Measurements from ENCODE around the gene ZNF784. TPM values are rescaled to one million over a fixed set of nuclear protein-coding genes. Genes with fewer than 3 reads are reported as not detected.

Gene ZNF784
- total and polyA plus RNA-seq, 2 of the 13 experiments (the other 11 are each of a cell fraction or from before 2014, with no cell fraction given): 4.1 to 4.2 TPM

DNA sequence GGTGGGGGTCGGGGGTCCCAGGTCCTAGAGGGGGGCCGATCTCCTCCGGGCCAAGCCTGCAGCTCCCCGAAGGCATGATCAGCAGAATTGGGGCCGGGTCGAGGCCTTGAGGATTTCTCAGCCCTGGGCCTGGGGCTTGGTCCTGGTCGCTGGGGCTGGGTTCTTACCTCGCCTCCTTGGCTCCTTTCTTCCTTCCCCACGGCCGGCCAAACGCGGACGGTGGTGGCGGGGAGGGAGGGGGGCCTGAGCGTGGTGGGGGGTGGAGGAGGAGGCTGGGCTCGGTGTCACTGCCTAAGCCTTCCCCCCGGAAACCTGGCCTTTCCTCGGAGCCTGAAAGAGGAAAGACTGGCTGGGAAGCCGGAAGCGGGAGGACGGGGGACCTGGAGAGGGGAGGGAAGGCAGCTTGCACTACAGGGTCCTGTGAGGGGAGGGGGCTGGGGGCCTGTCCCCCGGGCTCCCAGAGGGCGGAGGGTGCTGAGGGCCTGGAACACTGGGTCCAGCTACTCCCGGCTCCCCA is 43.7 kb downstream of the ZNF784 start, which contains the start of gene ZNF579 (continued):
- TF ChIP-seq, protein P1, sequence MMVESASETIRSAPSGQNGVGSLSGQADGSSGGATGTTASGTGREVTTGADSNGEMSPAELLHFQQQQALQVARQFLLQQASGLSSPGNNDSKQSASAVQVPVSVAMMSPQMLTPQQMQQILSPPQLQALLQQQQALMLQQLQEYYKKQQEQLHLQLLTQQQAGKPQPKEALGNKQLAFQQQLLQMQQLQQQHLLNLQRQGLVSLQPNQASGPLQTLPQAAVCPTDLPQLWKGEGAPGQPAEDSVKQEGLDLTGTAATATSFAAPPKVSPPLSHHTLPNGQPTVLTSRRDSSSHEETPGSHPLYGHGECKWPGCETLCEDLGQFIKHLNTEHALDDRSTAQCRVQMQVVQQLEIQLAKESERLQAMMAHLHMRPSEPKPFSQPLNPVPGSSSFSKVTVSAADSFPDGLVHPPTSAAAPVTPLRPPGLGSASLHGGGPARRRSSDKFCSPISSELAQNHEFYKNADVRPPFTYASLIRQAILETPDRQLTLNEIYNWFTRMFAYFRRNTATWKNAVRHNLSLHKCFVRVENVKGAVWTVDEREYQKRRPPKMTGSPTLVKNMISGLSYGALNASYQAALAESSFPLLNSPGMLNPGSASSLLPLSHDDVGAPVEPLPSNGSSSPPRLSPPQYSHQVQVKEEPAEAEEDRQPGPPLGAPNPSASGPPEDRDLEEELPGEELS (CRISPR knock-in tag; IDR thresholded peaks at IDR 0.05): peak; percentile 53
- TF ChIP-seq ZSCAN9 (CRISPR knock-in tag; IDR thresholded peaks at IDR 0.05; ENCODE audit: borderline replicate concordance) (no peak; the same call in 1 of the 2 replicates), ATF1 (CRISPR knock-in tag; IDR thresholded peaks at IDR 0.05) (no peak), TBL1XR1 (IDR thresholded peaks at IDR 0.05; ENCODE audit: borderline replicate concordance, low read length, partially characterized antibody) (no peak), ZNF337 (CRISPR knock-in tag; IDR thresholded peaks at IDR 0.05; ENCODE audit: borderline replicate concordance, low read depth) (no peak), ZNF569 (CRISPR knock-in tag; IDR thresholded peaks at IDR 0.05; ENCODE audit: borderline replicate concordance) (no peak), ZBTB3 (CRISPR knock-in tag; IDR thresholded peaks at IDR 0.05; ENCODE audit: borderline replicate concordance, low read depth) (no peak), ZNF724P (CRISPR knock-in tag; IDR thresholded peaks at IDR 0.05; ENCODE audit: borderline replicate concordance) (no peak), ZNF629 (CRISPR knock-in tag; conservative IDR thresholded peaks at IDR 0.05) (0 out of 2 replicates have a peak, but pooled peaks have one; percentile 12), KLF16 (CRISPR knock-in tag; IDR thresholded peaks at IDR 0.05) (peak in 1 of 2 experiments; percentile 12; a peak in 1 of 4 replicates), DMAP1 (CRISPR knock-in tag; IDR thresholded peaks at IDR 0.05) (peak; percentile 33; the same call in 1 of the 2 replicates), NFKB2 (CRISPR knock-in tag; IDR thresholded peaks at IDR 0.05; ENCODE audit: borderline replicate concordance) (no peak; the same call in 1 of the 2 replicates)
- TF ChIP-seq, protein P2, sequence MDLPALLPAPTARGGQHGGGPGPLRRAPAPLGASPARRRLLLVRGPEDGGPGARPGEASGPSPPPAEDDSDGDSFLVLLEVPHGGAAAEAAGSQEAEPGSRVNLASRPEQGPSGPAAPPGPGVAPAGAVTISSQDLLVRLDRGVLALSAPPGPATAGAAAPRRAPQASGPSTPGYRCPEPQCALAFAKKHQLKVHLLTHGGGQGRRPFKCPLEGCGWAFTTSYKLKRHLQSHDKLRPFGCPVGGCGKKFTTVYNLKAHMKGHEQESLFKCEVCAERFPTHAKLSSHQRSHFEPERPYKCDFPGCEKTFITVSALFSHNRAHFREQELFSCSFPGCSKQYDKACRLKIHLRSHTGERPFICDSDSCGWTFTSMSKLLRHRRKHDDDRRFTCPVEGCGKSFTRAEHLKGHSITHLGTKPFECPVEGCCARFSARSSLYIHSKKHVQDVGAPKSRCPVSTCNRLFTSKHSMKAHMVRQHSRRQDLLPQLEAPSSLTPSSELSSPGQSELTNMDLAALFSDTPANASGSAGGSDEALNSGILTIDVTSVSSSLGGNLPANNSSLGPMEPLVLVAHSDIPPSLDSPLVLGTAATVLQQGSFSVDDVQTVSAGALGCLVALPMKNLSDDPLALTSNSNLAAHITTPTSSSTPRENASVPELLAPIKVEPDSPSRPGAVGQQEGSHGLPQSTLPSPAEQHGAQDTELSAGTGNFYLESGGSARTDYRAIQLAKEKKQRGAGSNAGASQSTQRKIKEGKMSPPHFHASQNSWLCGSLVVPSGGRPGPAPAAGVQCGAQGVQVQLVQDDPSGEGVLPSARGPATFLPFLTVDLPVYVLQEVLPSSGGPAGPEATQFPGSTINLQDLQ (CRISPR knock-in tag; IDR thresholded peaks at IDR 0.05): no peak
- TF ChIP-seq, protein P3, sequence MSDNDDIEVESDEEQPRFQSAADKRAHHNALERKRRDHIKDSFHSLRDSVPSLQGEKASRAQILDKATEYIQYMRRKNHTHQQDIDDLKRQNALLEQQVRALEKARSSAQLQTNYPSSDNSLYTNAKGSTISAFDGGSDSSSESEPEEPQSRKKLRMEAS (IDR thresholded peaks at IDR 0.05): peak; percentile 73
- TF ChIP-seq, protein P4, sequence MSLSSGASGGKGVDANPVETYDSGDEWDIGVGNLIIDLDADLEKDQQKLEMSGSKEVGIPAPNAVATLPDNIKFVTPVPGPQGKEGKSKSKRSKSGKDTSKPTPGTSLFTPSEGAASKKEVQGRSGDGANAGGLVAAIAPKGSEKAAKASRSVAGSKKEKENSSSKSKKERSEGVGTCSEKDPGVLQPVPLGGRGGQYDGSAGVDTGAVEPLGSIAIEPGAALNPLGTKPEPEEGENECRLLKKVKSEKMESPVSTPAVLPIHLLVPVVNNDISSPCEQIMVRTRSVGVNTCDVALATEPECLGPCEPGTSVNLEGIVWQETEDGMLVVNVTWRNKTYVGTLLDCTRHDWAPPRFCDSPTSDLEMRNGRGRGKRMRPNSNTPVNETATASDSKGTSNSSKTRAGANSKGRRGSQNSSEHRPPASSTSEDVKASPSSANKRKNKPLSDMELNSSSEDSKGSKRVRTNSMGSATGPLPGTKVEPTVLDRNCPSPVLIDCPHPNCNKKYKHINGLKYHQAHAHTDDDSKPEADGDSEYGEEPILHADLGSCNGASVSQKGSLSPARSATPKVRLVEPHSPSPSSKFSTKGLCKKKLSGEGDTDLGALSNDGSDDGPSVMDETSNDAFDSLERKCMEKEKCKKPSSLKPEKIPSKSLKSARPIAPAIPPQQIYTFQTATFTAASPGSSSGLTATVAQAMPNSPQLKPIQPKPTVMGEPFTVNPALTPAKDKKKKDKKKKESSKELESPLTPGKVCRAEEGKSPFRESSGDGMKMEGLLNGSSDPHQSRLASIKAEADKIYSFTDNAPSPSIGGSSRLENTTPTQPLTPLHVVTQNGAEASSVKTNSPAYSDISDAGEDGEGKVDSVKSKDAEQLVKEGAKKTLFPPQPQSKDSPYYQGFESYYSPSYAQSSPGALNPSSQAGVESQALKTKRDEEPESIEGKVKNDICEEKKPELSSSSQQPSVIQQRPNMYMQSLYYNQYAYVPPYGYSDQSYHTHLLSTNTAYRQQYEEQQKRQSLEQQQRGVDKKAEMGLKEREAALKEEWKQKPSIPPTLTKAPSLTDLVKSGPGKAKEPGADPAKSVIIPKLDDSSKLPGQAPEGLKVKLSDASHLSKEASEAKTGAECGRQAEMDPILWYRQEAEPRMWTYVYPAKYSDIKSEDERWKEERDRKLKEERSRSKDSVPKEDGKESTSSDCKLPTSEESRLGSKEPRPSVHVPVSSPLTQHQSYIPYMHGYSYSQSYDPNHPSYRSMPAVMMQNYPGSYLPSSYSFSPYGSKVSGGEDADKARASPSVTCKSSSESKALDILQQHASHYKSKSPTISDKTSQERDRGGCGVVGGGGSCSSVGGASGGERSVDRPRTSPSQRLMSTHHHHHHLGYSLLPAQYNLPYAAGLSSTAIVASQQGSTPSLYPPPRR (CRISPR knock-in tag; IDR thresholded peaks at IDR 0.05; ENCODE audit: borderline replicate concordance): 0 out of 2 replicates have a peak, but pooled peaks have one; percentile 44

All from HepG2 (cell line).